Nephron (organoid): Measurements from ENCODE around the gene OR1L8.

Experiments
- H3K27ac Mint-ChIP-seq, 3 experiments: 2 replicates each; pipeline ENCODE4 v1.8.0; 2020; ENCODE audit warnings: mixed read lengths in 3 of 3, mild to moderate bottlenecking in 2 of 3, moderate library complexity in 1 of 3
- H3K27me3 Mint-ChIP-seq: 2 replicates; pipeline ENCODE4 v1.8.0; 2021; ENCODE audit warnings: low read depth, mild to moderate bottlenecking, moderate library complexity, mixed read lengths
- H3K36me3 Mint-ChIP-seq: 2 replicates; pipeline ENCODE4 v1.8.0; 2020; ENCODE audit warnings: low read depth, mixed read lengths
- H3K4me1 Mint-ChIP-seq: 2 replicates; pipeline ENCODE4 v1.8.0; 2020; ENCODE audit warnings: mixed read lengths
- H3K4me3 Mint-ChIP-seq, 3 experiments: 2 replicates each; pipeline ENCODE4 v1.8.0; 2020; ENCODE audit warnings: mild to moderate bottlenecking in 3 of 3, mixed read lengths in 3 of 3, moderate library complexity in 2 of 3
- H3K9me3 Mint-ChIP-seq: 2 replicates; pipeline ENCODE4 v1.8.0; 2020; ENCODE audit warnings: mixed read lengths
- CTCF ChIP-seq, 3 experiments: fragments of 200-600 bp; sonication (generic); IDR thresholded peaks; one replicate each; pipeline ENCODE4 v1.5.0; 2021; ENCODE audit warnings: antibody characterized with exemption in 3 of 3; ENCODE audit not compliant: unreplicated experiment in 3 of 3

The OR1L8 gene

GRCh38 chr9:122580360-122580759, 2.8 kb downstream of the OR1L8 start:
- H3K27me3 Mint-ChIP-seq, result peaks cover 3% of the 10 kb centered on the region
- no peaks in the 10 kb centered on the region for H3K4me1 Mint-ChIP-seq
- H3K4me3 Mint-ChIP-seq, result no peak overlapping the region
- H3K27ac Mint-ChIP-seq, result no peak overlapping the region
- H3K9me3 Mint-ChIP-seq, result peaks cover 4% of the 10 kb centered on the region
- H3K36me3 Mint-ChIP-seq, result no peaks in the 10 kb centered on the region
- TF ChIP-seq CTCF (IDR thresholded peaks at IDR 0.05; ENCODE audit: unreplicated experiment in 3 of 3), result no peak

- Mint-ChIP-seq H3K27ac (no peak overlapping the region), H3K4me1 (no peaks in the 10 kb centered on the region), H3K4me3 (no peak overlapping the region), H3K27me3 (peaks cover 3% of the 10 kb centered on the region), H3K36me3 (no peaks in the 10 kb centered on the region), H3K9me3 (peaks cover 4% of the 10 kb centered on the region)
- TF ChIP-seq CTCF (IDR thresholded peaks at IDR 0.05; ENCODE audit: unreplicated experiment in 3 of 3), result no peak
These were observed 3.3 kb downstream of the OR1L8 start for GRCh38 chr9:122579874-122580273.

- Mint-ChIP-seq H3K4me3 (no peak overlapping the region), H3K4me1 (no peaks in the 10 kb centered on the region), H3K27ac (no peak overlapping the region)
These were observed 10.7 kb downstream of the OR1L8 start for GRCh38 chr9:122572456-122572855.

GRCh38 chr9:122567901-122568300, 15.3 kb downstream of the OR1L8 start:
- Mint-ChIP-seq H3K9me3 (peaks cover 7% of the 10 kb centered on the region), H3K4me1 (no peaks in the 10 kb centered on the region), H3K36me3 (no peaks in the 10 kb centered on the region)

More at GRCh38 chr9:122572456-122572855, 10.7 kb downstream of the OR1L8 start:
- no peak for TF ChIP-seq CTCF (IDR thresholded peaks at IDR 0.05; ENCODE audit: unreplicated experiment in 3 of 3)
- Mint-ChIP-seq H3K9me3 (peaks cover 12% of the 10 kb centered on the region), H3K36me3 (no peaks in the 10 kb centered on the region), H3K27me3 (peaks cover 5% of the 10 kb centered on the region)

GRCh38 chr9:122562134-122562760, 20.9 kb downstream of the OR1L8 start:
- Mint-ChIP-seq H3K36me3 (no peaks in the 10 kb centered on the region), H3K27ac (no peak overlapping the region), H3K27me3 (no peaks in the 10 kb centered on the region), H3K9me3 (peaks cover 14% of the 10 kb centered on the region), H3K4me1 (no peaks in the 10 kb centered on the region), H3K4me3 (no peak overlapping the region)
- no peak for TF ChIP-seq CTCF (IDR thresholded peaks at IDR 0.05; ENCODE audit: unreplicated experiment in 3 of 3)

More at GRCh38 chr9:122567901-122568300, 15.3 kb downstream of the OR1L8 start:
- H3K27me3 Mint-ChIP-seq, result peaks cover 5% of the 10 kb centered on the region
- H3K27ac Mint-ChIP-seq, result no peak overlapping the region
- TF ChIP-seq CTCF (IDR thresholded peaks at IDR 0.05; ENCODE audit: unreplicated experiment in 3 of 3), result no peak
- H3K4me3 Mint-ChIP-seq, result no peak overlapping the region

GRCh38 chr9:122561446-122561845, 21.7 kb downstream of the OR1L8 start:
- H3K27me3 Mint-ChIP-seq, result no peaks in the 10 kb centered on the region
- no peak for TF ChIP-seq CTCF (IDR thresholded peaks at IDR 0.05; ENCODE audit: unreplicated experiment in 3 of 3)
- H3K36me3 Mint-ChIP-seq, result no peaks in the 10 kb centered on the region
- peaks cover 14% of the 10 kb centered on the region for H3K9me3 Mint-ChIP-seq
- H3K4me3 Mint-ChIP-seq, result no peak overlapping the region
- H3K4me1 Mint-ChIP-seq, result no peaks in the 10 kb centered on the region
- no peak overlapping the region for H3K27ac Mint-ChIP-seq
